Measurements from ENCODE around the gene SPATA25. TPM values are rescaled to one million over a fixed set of nuclear protein-coding genes. Genes with fewer than 3 reads are reported as not detected.

SPATA25 gene
- total RNA-seq, 2 donors from 2014 or later, result 1.5 TPM

DNA sequence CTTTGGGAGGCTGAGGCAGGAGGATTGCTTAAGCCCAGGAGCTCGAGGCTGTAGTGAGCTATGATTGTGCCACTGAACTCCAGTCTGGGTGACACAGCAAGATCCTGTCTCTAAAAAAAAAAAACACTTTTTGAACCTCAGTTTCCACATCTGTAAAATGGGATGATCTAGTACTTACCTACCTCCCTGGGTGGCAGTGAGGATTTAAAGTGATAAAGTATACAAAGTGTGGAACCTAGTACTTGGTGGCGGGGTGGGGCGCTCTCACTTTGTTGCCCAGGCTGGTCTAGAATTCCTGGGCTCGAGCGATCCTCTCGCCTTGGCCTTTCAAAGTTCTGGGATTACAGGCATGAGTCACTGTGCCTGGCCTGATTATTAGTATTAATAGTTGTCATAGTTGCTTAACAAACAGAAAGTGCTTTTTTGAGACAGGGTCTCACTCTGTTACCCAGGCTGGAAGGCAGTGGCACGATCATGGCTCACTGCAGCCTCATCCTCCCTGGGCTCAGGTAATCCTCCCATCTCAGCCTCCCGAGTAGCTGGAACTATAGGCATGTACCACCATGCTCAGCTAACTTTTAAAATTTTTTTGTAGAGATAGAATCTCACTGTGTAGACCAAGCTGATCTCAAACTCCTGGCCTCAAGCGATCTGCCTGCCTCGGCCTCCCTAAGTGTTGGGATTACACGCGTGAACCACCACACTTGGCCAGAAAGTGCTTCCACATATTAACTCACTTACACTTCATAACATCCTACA lies 31.5 kb upstream of the SPATA25 start:
- Histone ChIP-seq H3K4me1 (no peaks in the 10 kb centered on the region), H3K27ac (peak overlapping the region; percentile 75), H3K9me3 (no peaks in the 10 kb centered on the region), H3K4me3 (no peak overlapping the region), H3K9ac (ENCODE audit: low read depth in 2 of 2, low read length in 2 of 2) (no peak overlapping the region), H3K27me3 (no peaks in the 10 kb centered on the region), H3K36me3 (no peaks in the 10 kb centered on the region)
- TF ChIP-seq, protein P1, sequence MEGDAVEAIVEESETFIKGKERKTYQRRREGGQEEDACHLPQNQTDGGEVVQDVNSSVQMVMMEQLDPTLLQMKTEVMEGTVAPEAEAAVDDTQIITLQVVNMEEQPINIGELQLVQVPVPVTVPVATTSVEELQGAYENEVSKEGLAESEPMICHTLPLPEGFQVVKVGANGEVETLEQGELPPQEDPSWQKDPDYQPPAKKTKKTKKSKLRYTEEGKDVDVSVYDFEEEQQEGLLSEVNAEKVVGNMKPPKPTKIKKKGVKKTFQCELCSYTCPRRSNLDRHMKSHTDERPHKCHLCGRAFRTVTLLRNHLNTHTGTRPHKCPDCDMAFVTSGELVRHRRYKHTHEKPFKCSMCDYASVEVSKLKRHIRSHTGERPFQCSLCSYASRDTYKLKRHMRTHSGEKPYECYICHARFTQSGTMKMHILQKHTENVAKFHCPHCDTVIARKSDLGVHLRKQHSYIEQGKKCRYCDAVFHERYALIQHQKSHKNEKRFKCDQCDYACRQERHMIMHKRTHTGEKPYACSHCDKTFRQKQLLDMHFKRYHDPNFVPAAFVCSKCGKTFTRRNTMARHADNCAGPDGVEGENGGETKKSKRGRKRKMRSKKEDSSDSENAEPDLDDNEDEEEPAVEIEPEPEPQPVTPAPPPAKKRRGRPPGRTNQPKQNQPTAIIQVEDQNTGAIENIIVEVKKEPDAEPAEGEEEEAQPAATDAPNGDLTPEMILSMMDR (IDR thresholded peaks at IDR 0.05), result no peak
- intact Hi-C loops (cut with DNase I), result no loop called here
- no peak for DNase-seq

DNA sequence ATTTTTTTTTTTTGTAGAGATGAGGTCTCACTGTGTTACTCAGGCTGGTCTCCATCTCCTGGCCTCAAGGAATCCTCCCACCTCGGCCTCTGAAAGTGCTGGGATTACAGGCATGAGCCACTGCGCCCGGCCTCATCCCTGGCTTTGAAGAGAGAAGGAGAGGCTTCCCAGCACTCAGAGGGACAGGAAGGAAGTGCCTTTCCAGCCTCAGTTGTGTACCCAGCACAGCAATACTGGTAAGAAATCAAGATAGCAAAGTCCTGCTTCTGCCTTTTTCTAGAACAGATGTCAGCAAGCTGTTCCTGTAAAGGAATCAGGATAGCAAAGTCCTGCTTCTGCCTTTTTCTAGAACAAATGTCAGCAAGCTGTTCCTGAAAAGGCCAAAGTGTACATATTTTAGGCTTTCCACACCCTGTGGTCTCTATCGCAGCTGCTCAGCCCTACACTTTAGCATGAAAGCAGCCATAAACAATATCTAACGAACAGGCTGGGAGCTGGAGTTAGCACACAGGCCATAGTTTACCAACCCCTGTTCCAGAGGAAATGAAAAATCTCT lies 30.8 kb upstream of the SPATA25 start:
- Histone ChIP-seq H3K27me3 (no peaks in the 10 kb centered on the region), H3K36me3 (no peaks in the 10 kb centered on the region), H3K9me3 (no peaks in the 10 kb centered on the region), H3K4me1 (no peaks in the 10 kb centered on the region), H3K4me3 (no peak overlapping the region), H3K27ac (peak overlapping the region; percentile 75), H3K9ac (ENCODE audit: low read depth in 2 of 2, low read length in 2 of 2) (peak overlapping the region in 1 of 2 donors; percentile 51)
- intact Hi-C loops (cut with DNase I), result no loop called here
- DNase-seq, result no peak
- TF ChIP-seq, protein P1 (IDR thresholded peaks at IDR 0.05), result no peak

DNA sequence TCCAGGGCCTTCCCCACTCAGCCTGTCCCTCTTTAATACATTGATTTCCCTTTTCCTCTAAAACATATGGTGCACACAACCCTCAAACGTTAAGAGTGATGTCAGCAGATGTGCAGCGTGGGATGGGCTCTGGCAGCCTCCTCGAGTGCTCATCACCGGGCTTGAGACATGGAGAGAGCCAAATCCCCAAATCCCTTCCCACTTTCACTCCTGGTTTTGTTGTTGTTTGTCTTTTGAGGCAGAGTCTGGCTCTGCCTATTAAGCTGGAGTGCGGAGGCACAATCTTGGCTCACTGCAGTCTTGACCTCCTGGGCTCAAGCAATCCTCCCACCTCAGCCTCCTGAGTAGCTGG lies 30.3 kb upstream of the SPATA25 start:
- DNase-seq, result no peak
- no peaks in the 10 kb centered on the region for H3K4me1 ChIP-seq
- TF ChIP-seq, protein P1 (IDR thresholded peaks at IDR 0.05), result no peak
- no peaks in the 10 kb centered on the region for H3K27me3 ChIP-seq
- H3K4me3 ChIP-seq, result no peak overlapping the region
- no peaks in the 10 kb centered on the region for H3K36me3 ChIP-seq
- intact Hi-C loops (cut with DNase I), result no loop called here
- H3K27ac ChIP-seq, result peak overlapping the region; percentile 75
- peak overlapping the region in 1 of 2 donors; percentile 51 for H3K9ac ChIP-seq (ENCODE audit: low read depth in 2 of 2, low read length in 2 of 2)
- H3K9me3 ChIP-seq, result no peaks in the 10 kb centered on the region

DNA sequence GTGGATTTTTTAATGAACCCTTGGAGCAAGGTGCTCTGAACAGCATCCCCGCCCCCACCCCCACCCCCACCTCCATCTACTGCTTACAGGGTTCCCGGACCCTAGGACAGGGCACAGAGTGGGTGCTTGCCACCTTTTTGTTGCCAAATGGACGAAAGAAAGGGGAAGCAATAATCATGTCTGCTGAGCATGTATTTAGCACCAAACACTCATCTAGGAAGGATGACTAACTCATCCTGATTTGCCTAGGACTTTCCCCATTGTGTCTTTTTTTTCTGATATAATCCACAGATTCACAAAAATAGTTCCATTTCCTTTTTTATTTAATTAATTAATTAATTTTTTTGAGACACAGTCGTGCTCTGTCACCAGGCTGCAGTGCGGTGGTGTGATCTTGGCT lies 25.7 kb upstream of the SPATA25 start:
- no peaks in the 10 kb centered on the region for H3K36me3 ChIP-seq
- H3K9ac ChIP-seq (ENCODE audit: low read depth in 2 of 2, low read length in 2 of 2), result no peak overlapping the region
- no peak for DNase-seq
- H3K27me3 ChIP-seq, result no peaks in the 10 kb centered on the region
- H3K4me3 ChIP-seq, result no peak overlapping the region
- intact Hi-C loops (cut with DNase I), result no loop called here
- H3K27ac ChIP-seq, result no peak overlapping the region
- no peaks in the 10 kb centered on the region for H3K9me3 ChIP-seq
- TF ChIP-seq, protein P1 (IDR thresholded peaks at IDR 0.05), result no peak
- peaks cover 7% of the 10 kb centered on the region for H3K4me1 ChIP-seq

DNA sequence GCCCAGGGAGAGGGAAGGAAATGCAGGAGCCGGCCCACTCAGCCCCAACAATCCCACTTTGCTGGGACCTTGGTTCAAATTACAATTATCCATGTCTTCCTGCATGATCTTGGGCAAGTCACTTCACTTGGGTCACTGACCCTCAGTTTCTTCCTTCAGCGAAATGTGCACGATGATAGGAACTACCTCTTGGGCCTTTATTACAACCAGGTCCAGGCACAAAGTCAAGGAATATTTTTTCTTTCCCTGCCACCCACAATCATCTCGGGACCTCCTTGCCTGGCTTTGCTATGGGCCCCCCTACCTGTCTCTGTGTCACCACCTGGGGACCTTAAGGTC lies 24.9 kb upstream of the SPATA25 start:
- no peaks in the 10 kb centered on the region for H3K27me3 ChIP-seq
- H3K4me1 ChIP-seq, result peaks cover 7% of the 10 kb centered on the region
- H3K9me3 ChIP-seq, result no peaks in the 10 kb centered on the region
- peak overlapping the region; percentile 57 to 74 for H3K9ac ChIP-seq (ENCODE audit: low read depth in 2 of 2, low read length in 2 of 2)
- DNase-seq, result no peak
- intact Hi-C loops (cut with DNase I), result no loop called here
- no peak overlapping the region for H3K27ac ChIP-seq
- no peaks in the 10 kb centered on the region for H3K36me3 ChIP-seq
- TF ChIP-seq, protein P1 (IDR thresholded peaks at IDR 0.05), result no peak
- H3K4me3 ChIP-seq, result peak overlapping the region; percentile 46

Measured in colonic mucosa (tissue), 4 donors.